ENCODE results near the gene EPN2. TPM values are rescaled to one million over a fixed set of nuclear protein-coding genes. Genes with fewer than 3 reads are reported as not detected.

Gene EPN2
- total RNA-seq, 4 donors from 2014 or later = 23.9 to 35.1 (median 34.1) TPM

- Histone ChIP-seq H3K9me3 (no peaks in the 10 kb centered on the region), H3K36me3 (no peaks in the 10 kb centered on the region), H3K27me3 (no peaks in the 10 kb centered on the region), H3K4me1 (peaks cover 0 to 7% (median 3%) of the 10 kb centered on the region in 4 donors), H3K4me3 (no peak overlapping the region), H3K27ac (no peak overlapping the region)
- TF ChIP-seq POLR2A (IDR thresholded peaks at IDR 0.05) (no peak), CTCF (IDR thresholded peaks at IDR 0.05) (no peak)
- DNase-seq = peak in 1 of 3 donors; percentile 21
These were observed 5.2 kb downstream of the EPN2 start for GRCh38 chr17:19242323-19242722.

GRCh38 chr17:19242926-19243325 lies 5.8 kb downstream of the EPN2 start:
- Histone ChIP-seq H3K27ac (no peak overlapping the region), H3K4me1 (peaks cover 0 to 11% (median 3%) of the 10 kb centered on the region in 4 donors)
- TF ChIP-seq POLR2A (IDR thresholded peaks at IDR 0.05) (no peak), CTCF (IDR thresholded peaks at IDR 0.05) (no peak)

GRCh38 chr17:19243838-19244237 lies 6.7 kb downstream of the EPN2 start:
- H3K4me1 ChIP-seq = peaks cover 0 to 16% (median 0%) of the 10 kb centered on the region in 4 donors
- no peak overlapping the region for H3K27ac ChIP-seq

More at GRCh38 chr17:19242926-19243325, 5.8 kb downstream of the EPN2 start:
- Histone ChIP-seq H3K4me3 (no peak overlapping the region), H3K36me3 (no peaks in the 10 kb centered on the region), H3K9me3 (no peaks in the 10 kb centered on the region), H3K27me3 (no peaks in the 10 kb centered on the region)
- DNase-seq = no peak

GRCh38 chr17:19244357-19244756 lies 7.2 kb downstream of the EPN2 start:
- Histone ChIP-seq H3K36me3 (no peaks in the 10 kb centered on the region), H3K4me1 (peaks cover 0 to 22% (median 0%) of the 10 kb centered on the region in 4 donors), H3K27me3 (no peaks in the 10 kb centered on the region), H3K4me3 (no peak overlapping the region), H3K9me3 (no peaks in the 10 kb centered on the region), H3K27ac (no peak overlapping the region)
- DNase-seq = peak in 1 of 3 donors; percentile 41
- no peak for TF ChIP-seq POLR2A (IDR thresholded peaks at IDR 0.05)
- no peak for TF ChIP-seq CTCF (IDR thresholded peaks at IDR 0.05)

More at GRCh38 chr17:19243838-19244237, 6.7 kb downstream of the EPN2 start:
- no peaks in the 10 kb centered on the region for H3K36me3 ChIP-seq
- TF ChIP-seq POLR2A (IDR thresholded peaks at IDR 0.05) = no peak
- no peak for TF ChIP-seq CTCF (IDR thresholded peaks at IDR 0.05)
- no peak for DNase-seq
- H3K4me3 ChIP-seq = no peak overlapping the region
- no peaks in the 10 kb centered on the region for H3K9me3 ChIP-seq
- no peaks in the 10 kb centered on the region for H3K27me3 ChIP-seq

GRCh38 chr17:19244781-19245180 lies 7.6 kb downstream of the EPN2 start:
- H3K4me1 ChIP-seq = peaks cover 0 to 26% (median 0%) of the 10 kb centered on the region in 4 donors
- no peak for TF ChIP-seq POLR2A (IDR thresholded peaks at IDR 0.05)
- no peak for TF ChIP-seq CTCF (IDR thresholded peaks at IDR 0.05)

GRCh38 chr17:19247473-19247872 lies 10.3 kb downstream of the EPN2 start:
- no peak for TF ChIP-seq CTCF (IDR thresholded peaks at IDR 0.05)
- TF ChIP-seq POLR2A (IDR thresholded peaks at IDR 0.05) = no peak
- no peaks in the 10 kb centered on the region for H3K27me3 ChIP-seq
- H3K36me3 ChIP-seq = no peaks in the 10 kb centered on the region
- H3K4me3 ChIP-seq = no peak overlapping the region
- H3K27ac ChIP-seq = peak overlapping the region in 2 of 4 donors; percentile 22 to 42
- DNase-seq = peak in 1 of 3 donors; percentile 21
- peaks cover 0 to 40% (median 0%) of the 10 kb centered on the region in 4 donors for H3K4me1 ChIP-seq
- H3K9me3 ChIP-seq = no peaks in the 10 kb centered on the region

More at GRCh38 chr17:19244781-19245180, 7.6 kb downstream of the EPN2 start:
- Histone ChIP-seq H3K36me3 (no peaks in the 10 kb centered on the region), H3K9me3 (no peaks in the 10 kb centered on the region), H3K27ac (no peak overlapping the region), H3K27me3 (no peaks in the 10 kb centered on the region), H3K4me3 (no peak overlapping the region)
- DNase-seq = peak in 1 of 3 donors; percentile 36
